ENCODE data around the gene CTNND2.

- no peak for TF ChIP-seq CTCF (IDR thresholded peaks at IDR 0.05)
- no peak for TF ChIP-seq POLR2A (IDR thresholded peaks at IDR 0.05)
These were observed 385.0 kb downstream of the CTNND2 start for GRCh38 chr5:11519236-11519635.

All from Peyer's patch (tissue), 4 donors.